ENCODE results near the gene E2F4.

The E2F4 gene

GRCh38 chr16:67191995-67192681 lies at the start of gene E2F4:
Gene E2F4 (plus strand): TSS chr16:67192155. CDS start chr16:67192228, 73 bp downstream.
- DNase-seq (ENCODE audit: low spot score): peak; percentile 94

- DNase-seq (ENCODE audit: low spot score): no peak
Measured at GRCh38 chr16:67142342-67142741, 49.6 kb upstream of the E2F4 start.

- DNase-seq (ENCODE audit: low spot score): no peak
Measured at GRCh38 chr16:67144943-67145342, 47.0 kb upstream of the E2F4 start.

- no peak for DNase-seq (ENCODE audit: low spot score)
Measured at GRCh38 chr16:67145746-67146145, 46.2 kb upstream of the E2F4 start.

GRCh38 chr16:67146523-67147357 lies 45.2 kb upstream of the E2F4 start:
- DNase-seq (ENCODE audit: low spot score): no peak

- DNase-seq (ENCODE audit: low spot score): no peak
Measured at GRCh38 chr16:67147437-67148140, 44.4 kb upstream of the E2F4 start.

GRCh38 chr16:67148221-67148620 lies 43.7 kb upstream of the E2F4 start:
- DNase-seq (ENCODE audit: low spot score): no peak

GRCh38 chr16:67148656-67149275 lies 43.2 kb upstream of the E2F4 start:
- DNase-seq (ENCODE audit: low spot score): no peak

GRCh38 chr16:67149276-67150046 lies 42.5 kb upstream of the E2F4 start:
- DNase-seq (ENCODE audit: low spot score): no peak

GRCh38 chr16:67150047-67150832 lies 41.7 kb upstream of the E2F4 start:
- peak; percentile 60 for DNase-seq (ENCODE audit: low spot score)

GRCh38 chr16:67150833-67151396 lies 41.0 kb upstream of the E2F4 start, which contains the start of gene B3GNT9:
Gene B3GNT9 (minus strand): TSS chr16:67150998. CDS start chr16:67150485, 513 bp downstream.
- peak; percentile 93 for DNase-seq (ENCODE audit: low spot score)

- no peak for DNase-seq (ENCODE audit: low spot score)
Measured at GRCh38 chr16:67151431-67152097, 40.4 kb upstream of the E2F4 start.

GRCh38 chr16:67154578-67155294 lies 37.2 kb upstream of the E2F4 start:
- DNase-seq (ENCODE audit: low spot score): no peak

GRCh38 chr16:67155295-67156142 lies 36.4 kb upstream of the E2F4 start:
- DNase-seq (ENCODE audit: low spot score): peak; percentile 88

GRCh38 chr16:67156143-67156844 lies 35.7 kb upstream of the E2F4 start:
- no peak for DNase-seq (ENCODE audit: low spot score)

GRCh38 chr16:67157106-67157748 lies 34.7 kb upstream of the E2F4 start:
- DNase-seq (ENCODE audit: low spot score): no peak

All from AG08395 (cell line).